ENCODE data around the gene CORO1C. TPM values are rescaled to one million over a fixed set of nuclear protein-coding genes. Genes with fewer than 3 reads are reported as not detected.

Gene CORO1C
- total RNA-seq, 1 experiment from 2014 or later = 138 TPM

DNA sequence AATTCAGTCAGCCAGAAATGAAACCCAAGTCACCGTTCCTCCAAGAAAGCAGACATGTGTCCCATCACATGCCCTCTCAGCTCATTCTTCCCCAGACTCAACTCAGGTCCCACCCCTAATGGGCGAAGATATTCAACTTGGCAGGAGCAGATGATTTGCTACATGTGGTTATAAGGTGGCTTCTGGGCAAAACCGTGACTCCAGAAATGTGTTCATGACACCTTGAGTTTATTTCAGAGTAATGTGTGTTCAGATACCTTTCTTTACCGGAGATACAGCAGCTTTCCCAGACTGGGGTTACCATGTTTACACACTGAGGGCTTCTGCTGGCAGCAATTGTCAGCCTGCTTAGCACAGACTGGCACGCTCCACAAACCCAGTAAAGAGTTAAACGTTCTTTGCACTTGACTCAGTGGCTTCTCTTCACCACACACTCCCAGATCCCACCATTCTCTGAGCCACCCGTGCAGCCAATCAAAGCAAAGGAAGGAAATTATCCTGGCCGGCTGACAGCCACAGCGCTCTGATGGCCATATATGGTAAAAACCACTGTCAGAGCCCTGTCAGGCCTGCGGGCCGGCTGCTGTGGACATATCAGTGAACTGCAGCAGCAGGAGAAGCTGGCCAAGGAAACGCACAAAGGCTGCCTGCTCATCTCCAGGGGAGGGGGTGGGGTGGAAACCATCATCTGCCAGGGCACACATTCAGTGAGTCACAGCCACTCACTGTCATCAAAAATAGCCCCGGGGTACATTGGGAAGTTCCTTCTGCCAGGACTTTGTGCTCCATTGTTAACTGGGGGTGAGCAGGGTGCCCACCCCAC, 39.9 kb downstream of the CORO1C start (continued):
- peak; percentile 67; the same call in 1 of the 2 replicates for TF ChIP-seq SIN3A (IDR thresholded peaks at IDR 0.05; ENCODE audit: low read depth)

- intact Hi-C loops (cut with micrococcal nuclease) = loop anchor here (5.0 kb wide), 1 partner anchor 42 kb away; the partner anchor contains the start of gene CORO1C
- TF ChIP-seq EZH2 (IDR thresholded peaks at IDR 0.05) (no peak), EZH2phosphoT487 (IDR thresholded peaks at IDR 0.05; ENCODE audit: borderline replicate concordance) (no peak), TCF7L2 (IDR thresholded peaks at IDR 0.05; ENCODE audit: borderline replicate concordance, extremely low read depth, insufficient read depth, insufficient read length) (no peak), SRF (IDR thresholded peaks at IDR 0.05; ENCODE audit: low read depth) (no peak), RAD21 (IDR thresholded peaks at IDR 0.05; ENCODE audit: low read depth) (no peak), FOSL1 (IDR thresholded peaks at IDR 0.05; ENCODE audit: low read depth) (no peak), POLR2A (IDR thresholded peaks at IDR 0.05; ENCODE audit: borderline replicate concordance, extremely low read depth, insufficient read depth, insufficient read length) (no peak), ATF3 (IDR thresholded peaks at IDR 0.05) (no peak), CEBPB (IDR thresholded peaks at IDR 0.05; ENCODE audit: low read depth) (no peak), JUND (IDR thresholded peaks at IDR 0.05) (no peak), SIN3A (IDR thresholded peaks at IDR 0.05; ENCODE audit: low read depth) (no peak), POLR2AphosphoS5 (IDR thresholded peaks at IDR 0.05; ENCODE audit: low read depth, low read length) (no peak), REST (IDR thresholded peaks at IDR 0.05; ENCODE audit: low read depth) (no peak)
- TF ChIP-seq, protein P1, sequence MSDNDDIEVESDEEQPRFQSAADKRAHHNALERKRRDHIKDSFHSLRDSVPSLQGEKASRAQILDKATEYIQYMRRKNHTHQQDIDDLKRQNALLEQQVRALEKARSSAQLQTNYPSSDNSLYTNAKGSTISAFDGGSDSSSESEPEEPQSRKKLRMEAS (IDR thresholded peaks at IDR 0.05) = no peak
- Histone ChIP-seq H3K4me3 (replicated peaks in 1 of 2; ENCODE audit: low read depth in 1 of 2, low read length in 2 of 2) (no peak overlapping the region), H3K36me3 (ENCODE audit: control insufficient read depth in 1 of 2, insufficient read depth in 2 of 2, low read length in 2 of 2) (no peaks in the 10 kb centered on the region), H3K4me2 (ENCODE audit: low read length) (peak overlapping the region; percentile 65), H3K27ac (ENCODE audit: low read depth, low read length) (0 out of 2 replicates have a peak overlapping the region, but pooled peaks have one; percentile 24), H3K9me3 (ENCODE audit: control insufficient read depth in 1 of 2, insufficient read depth in 1 of 2, low read depth in 1 of 2, low read length in 2 of 2) (no peaks in the 10 kb centered on the region), H3K4me1 (ENCODE audit: control insufficient read depth in 1 of 2, insufficient read depth in 2 of 2, low read length in 2 of 2) (peaks cover 36 to 42% of the 10 kb centered on the region in 2 experiments), H2AFZ (ENCODE audit: low read depth, low read length, poor library complexity, severe bottlenecking) (no peak overlapping the region), H3K79me2 (ENCODE audit: insufficient read depth, low read length) (peaks cover 80% of the 10 kb centered on the region), H3K9ac (ENCODE audit: low read length) (0 out of 2 replicates have a peak overlapping the region, but pooled peaks have one; percentile 43), H3K9me2 (ENCODE audit: insufficient read depth) (no peaks in the 10 kb centered on the region), H3K27me3 (ENCODE audit: insufficient read depth, low read length) (no peaks in the 10 kb centered on the region), H4K20me1 (ENCODE audit: insufficient read depth) (peaks cover 5% of the 10 kb centered on the region; the same call in 1 of the 2 replicates)
- ChIA-PET RAD21 (ENCODE audit: low non-redundant PET in 1 of 2, low total read pairs in 2 of 2, uncharacterized antibody in 2 of 2, unreplicated experiment in 2 of 2) (no interaction called here), POLR2A (no interaction called here), CTCF (interaction anchor here (1.4 kb wide), 1 partner anchor 26 kb away, joined by 8 read pairs; no protein-coding TSS in a partner anchor)
- no peak for ATAC-seq
- no TSS peak for BruUV-seq (replicated peaks)
- DNase-seq (ENCODE audit: low read depth, low spot score) = no peak
Measured at GRCh38 chr12:108690542-108691174, 40.7 kb downstream of the CORO1C start.

Measured in HCT116 (cell line).